Ramos (cell line): ENCODE data around the gene TMEM258.

Experiments used
- in situ Hi-C: fragments of 300-500 bp; cut with MboI; formaldehyde crosslinking; loops from one replicate; pipeline ENCODE4 v1.14.3; 2022; ENCODE audit warnings: low sequenced_read_pairs; ENCODE audit not compliant: unreplicated experiment

TMEM258 gene

DNA sequence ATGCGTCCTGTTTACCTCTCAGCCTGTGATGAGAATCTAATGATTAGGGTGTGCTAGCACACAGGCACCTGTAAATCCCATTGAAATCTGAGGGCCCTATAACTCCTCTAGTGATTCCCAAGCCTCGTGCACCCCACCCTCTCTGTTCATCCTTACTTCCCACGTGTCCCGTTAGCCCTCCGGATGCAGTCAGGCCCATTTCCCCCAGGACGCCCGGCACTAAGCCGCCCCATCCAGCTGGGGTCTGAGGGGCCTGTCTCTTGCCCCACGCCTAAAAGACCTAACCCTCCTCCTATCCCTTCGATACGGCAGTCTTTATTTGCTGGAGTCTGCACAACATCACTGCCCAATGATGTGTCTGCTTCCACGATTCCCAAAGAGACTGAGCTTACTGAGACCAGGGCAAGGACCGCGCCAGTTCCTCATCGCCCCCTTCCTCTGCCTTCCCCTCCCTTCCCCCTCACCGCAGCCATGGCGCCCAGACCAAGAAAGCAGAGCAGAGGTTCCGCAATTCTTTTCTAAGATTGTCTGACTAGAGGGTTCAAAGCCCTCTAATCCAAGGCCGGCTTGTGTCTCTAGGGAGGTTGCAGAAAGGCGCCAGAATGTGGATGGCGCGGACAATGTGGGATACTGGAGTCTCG, 34.7 kb upstream of the TMEM258 start:
- in situ Hi-C loops: no loop called here

DNA sequence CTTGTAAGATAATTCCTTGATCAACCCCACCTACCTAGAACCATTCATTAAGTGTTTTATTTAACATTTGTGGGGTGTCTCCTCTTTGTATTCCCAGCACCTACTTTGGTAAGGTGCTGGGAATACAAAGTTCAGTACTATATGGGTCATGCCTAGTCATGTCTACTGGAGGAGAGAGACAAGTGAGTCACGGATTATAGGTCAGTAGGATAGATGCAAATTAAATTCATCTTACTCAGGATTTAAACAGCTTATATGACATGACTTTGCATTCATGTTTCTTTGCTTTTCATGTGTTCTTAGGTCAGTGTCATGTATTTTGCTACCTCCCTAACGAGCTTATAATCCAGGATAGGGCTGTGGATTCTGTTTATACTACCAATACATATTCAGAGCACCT, 27.8 kb upstream of the TMEM258 start:
- in situ Hi-C loops: no loop called here

DNA sequence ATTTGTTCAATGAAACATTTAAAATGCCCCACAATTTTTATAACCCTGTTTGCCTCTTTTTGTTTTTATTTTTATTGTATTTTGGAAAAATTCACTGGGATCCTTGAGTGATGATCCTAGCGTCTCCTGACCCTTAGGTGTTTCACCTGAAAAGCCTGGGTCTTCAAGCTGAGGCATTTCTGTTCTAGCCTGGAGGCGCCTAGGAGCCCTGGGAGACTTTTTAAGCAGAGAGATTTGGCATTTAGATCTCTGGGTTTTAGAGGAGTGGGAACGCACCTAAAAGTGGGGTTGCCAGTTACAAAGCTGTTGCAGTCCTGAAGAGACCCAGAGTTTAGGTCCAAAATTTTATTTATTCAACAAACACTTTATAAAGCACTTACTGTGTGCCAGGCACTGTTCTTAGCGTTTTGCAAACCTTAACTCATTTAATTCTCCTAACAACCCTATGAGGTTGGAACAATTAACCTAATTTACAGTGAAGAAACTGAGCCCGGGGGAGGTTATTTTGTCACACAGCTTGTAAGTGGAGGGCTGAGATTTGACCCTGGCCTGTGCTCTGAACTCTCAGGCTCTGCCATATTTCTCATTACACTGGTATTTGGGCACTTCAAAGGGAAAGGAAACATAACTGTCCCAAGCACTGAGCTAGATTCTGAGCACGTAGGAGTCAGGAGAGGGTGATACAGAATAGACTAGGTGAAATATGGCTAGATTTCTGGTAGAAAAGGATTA, 25.2 kb upstream of the TMEM258 start:
- in situ Hi-C loops: no loop called here

DNA sequence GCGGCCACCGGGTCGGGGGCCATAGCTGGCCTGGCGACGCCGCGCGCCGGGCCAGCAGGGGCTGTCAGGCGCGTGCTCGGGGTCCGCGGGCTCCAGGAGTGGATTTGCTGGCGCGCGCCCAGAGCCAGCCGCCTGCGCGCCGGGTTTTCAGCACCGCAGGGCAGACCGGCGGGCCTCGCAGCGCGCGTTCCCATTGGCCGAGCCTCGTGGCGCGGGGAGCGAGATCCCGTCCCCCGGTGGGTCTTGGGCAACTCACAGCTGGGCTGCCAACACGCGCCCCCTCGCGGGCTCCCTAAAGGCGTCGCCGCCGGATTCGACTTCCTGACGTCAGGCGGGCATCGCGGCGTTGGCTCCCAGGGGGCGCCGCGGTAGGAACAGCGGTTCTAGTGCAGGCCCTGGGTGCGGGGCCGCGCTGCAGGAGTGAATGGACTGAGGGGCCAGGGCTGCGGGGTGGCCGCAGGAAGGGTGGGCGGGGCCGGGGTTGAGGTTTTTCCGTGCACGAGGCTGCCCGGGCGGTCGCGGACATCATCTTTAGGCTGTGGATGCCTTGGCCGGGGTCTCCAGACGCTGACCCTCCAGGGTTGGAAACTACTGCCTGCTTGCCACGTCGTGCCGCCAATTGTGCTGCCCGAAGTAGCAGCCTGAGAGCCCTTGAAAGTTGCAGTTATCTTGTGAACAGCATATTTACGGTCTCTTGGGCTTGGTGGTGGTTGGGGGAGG, 24.5 kb upstream of the TMEM258 start, which contains the start of gene FADS1:
FADS1 (minus strand) TSS at position 268 of the 720 bp plus-strand sequence; CDS start at position 194, 74 bp downstream.
- in situ Hi-C loops: no loop called here

DNA sequence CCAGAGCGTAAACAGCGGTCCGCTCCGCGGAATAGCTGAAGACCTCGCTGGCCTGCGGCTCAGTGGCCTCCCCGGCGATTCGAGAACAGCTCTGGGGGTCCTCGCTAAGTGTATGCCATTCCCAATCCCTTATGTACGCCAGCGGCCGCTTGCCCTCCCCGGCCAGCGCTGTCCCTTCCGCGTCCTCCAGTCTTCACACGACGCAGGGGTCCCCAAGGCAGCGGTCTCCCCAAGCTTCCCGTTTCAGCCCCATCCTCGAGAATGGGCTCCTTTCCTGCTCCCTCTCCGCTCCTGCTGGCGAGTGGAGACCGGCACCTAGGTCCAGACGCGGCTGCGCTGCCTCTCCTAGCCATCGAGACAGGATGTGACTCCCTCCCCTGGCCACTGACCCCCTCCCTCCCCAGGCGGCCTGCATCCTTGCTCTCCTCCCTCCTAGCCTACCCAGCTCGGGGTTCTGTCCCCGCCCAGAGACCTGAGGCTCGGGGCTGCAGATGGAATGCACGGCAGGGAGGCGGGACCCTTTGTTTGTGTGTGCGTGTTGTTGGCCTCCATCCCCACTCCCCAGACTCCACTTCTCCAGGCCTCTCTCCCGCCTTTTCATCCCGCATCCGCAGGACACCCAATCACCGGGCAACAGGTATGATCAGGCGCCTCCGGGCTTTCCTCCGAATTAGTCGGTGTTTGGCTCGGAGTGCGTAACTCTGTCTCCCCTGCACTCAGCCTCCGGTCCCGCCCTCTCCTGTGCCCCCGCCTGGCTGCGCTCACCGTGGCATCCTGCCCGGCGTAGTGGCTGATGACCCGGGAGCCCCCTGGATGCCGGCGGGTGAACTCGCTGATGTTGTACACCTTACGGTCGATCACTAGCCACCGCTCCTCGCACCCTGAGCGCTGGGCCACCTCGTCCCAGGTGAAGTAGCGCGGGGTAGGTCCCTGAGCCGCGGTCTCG, 23.7 kb upstream of the TMEM258 start:
- in situ Hi-C loops: no loop called here

DNA sequence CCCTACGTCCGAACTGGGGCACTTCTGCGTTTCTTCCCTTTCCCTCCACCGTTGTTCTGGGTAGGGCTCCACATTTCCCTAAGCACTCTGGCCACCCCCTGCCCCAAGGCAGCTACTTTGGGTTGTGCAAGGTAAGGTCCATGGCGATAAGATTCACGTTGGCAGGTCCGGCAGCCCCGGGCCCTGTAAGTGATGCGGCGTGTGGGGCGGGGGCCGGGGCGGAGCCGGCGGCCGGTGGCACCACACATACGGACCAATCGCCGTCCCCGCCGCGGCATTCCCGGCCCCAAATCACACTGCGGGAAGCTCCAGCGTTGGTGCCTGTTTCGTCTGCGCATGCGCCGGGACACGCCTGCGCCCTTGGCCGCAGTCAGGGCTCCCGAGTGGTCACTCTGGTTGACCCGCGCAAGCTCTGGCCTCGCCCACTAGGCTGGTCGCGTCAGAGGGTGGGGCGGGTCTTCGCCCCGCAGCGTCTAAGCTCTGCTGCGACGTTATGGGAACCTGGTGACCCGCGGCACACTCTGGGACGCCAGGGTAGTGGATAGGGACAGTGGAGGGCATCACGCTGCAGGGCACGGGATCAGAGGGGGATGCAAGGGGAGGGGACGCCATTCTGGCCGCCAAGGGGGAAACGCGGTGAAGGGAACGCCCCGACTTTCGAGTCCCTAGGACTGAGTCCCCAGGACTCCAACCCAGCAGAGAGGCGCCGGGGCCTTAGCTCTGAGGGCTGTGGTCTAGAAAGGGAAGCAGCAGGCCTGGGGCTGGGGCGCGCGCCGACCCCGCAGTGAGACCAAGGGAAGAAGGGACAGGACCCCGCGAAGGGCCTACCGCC, 22.8 kb upstream of the TMEM258 start:
- in situ Hi-C loops: no loop called here

DNA sequence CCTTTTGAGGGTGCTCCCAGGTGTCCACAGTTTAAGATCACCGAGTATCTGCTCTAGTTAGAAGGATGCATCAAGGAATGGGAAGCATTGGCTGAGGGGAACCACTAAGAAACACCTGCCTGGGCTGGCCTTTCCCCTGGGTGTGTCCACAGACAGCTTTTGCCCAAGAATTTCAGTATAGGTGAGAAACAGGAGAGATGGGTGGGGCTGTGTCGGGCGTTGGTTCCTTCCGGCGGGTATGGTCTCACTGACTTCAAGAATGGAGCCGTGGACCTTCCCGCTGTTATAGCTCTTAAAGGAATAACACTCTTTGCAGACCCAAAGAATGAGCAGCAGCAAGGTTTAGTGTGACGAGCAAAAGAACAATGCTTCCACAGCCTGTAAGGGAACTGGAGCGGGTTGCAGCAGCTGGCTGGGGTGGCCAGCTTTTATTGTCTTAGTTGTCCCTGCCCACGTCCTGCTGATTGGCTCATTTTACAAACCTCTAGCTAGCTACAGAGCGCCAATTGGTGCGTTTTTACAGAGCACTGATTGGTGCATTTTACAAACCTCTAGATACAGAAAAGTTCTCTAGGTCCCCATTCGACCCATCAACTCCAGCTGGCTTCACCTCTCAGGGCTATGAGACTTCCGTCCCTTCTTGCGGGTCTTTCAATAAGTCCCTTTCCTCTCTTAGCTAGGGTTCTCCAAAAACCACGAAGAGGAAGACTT, 22.0 kb upstream of the TMEM258 start:
- in situ Hi-C loops: no loop called here

DNA sequence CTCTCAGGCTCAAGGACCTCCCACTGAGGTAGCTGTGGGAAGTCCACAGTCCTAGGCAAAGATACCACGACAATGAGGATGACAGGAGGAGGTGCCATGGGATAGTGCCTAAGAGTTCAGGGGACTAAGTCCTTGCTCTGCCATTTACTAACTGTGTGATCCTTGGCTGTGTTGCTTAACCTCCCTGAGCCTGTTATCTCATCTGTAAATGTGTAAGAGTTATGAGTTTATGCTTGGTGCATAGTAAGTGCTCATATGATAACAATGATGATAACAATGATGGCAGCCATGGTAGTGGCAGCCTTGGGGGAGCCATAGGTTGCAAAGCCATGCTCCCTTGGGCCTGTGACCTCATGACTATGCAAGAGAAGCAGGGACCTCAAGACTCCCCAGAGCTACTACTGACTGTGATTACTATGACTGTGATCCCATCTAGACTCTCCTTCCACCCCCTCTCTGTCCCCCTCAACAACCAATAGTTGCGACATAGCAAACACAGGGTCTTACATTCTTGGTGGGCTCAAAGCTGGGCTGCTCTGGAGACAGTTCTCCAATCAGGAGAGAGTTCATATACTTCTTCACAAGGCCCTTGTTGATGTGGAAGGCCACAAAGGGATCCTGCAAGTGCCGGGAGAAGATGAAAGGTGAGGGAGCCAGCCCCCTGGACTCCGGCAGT, 20.5 kb upstream of the TMEM258 start:
- in situ Hi-C loops: no loop called here

DNA sequence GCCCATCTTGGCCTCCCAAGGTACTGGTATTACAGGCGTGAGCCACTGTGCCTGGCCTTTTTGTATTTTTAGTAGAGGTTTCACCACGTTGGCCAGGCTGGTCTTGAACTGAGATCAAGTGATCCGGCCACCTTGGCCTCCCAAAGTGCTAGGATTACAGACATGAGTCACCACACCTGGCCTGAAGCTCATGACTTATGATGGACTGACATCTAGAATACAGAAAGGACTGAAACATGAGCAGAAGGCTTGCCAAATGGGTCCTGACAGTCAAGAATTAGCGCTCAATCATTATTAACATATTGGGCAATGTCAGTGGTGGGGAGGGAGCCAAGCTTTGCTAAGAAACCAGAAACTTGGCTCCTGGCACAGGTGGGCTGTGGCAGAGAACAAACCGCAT, 19.4 kb upstream of the TMEM258 start:
- in situ Hi-C loops: no loop called here

DNA sequence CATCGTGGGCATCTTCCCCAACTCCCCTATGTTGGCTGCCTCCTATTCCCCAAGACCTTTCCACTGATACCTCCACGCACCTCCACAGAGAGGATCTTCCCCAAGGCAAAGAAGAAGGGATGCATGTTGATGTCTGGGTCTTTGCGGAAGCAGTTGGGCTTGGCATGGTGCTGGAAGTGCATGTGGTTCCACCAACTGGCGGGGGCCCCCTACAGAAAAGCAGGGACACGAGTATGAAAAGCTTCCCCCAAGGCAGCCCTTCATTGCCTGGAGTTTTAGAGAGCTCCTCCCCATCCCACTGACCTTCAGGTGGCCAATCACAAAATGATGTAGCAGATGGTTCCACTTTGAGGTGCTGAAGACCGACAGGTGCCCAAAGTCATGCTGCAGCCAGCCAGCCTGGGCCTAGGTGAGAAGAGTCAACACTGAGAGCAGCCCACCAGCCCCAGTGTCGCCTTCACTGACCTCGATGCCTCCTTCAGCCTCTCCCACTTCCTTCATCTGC, 18.3 kb upstream of the TMEM258 start:
- in situ Hi-C loops: no loop called here

DNA sequence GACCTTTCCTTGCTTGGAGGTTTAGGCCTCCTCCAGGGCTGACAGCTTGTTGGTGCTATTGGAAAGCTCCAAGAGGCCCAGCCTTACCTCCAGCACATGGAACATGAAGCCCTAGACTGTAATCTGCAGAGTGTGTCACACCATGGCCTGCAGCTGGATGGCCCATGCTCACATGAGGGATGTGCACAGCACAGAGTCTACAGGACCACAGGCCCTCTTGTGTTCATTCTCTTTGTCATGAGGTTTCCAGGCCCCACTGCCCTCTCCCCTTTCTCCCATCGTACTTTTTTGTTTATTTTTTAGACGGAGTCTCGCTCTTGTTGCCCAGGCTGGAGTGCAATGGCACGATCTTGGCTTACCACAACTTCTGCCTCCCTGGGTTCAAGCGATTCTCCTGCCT, 14.4 kb upstream of the TMEM258 start:
- in situ Hi-C loops: no loop called here

DNA sequence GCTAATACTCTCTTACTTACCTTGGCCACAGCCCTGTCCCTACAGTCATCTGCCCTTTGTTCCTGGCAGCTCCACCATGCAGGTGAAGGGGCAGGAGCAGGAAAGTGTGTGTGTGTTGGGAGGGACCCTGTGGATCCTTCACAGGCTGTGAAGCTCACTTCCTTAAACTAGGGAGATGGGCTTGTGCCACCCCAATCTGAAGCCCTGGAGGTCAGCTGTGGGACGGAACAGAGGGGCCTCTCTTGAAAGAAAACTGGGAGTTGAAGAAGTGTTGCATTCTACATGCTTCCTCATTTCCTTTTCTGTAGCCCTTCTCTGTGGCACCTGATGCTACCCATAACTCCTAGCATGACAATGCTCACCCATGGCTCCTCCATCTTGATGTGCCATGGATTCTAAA, 12.7 kb upstream of the TMEM258 start:
- in situ Hi-C loops: no loop called here

DNA sequence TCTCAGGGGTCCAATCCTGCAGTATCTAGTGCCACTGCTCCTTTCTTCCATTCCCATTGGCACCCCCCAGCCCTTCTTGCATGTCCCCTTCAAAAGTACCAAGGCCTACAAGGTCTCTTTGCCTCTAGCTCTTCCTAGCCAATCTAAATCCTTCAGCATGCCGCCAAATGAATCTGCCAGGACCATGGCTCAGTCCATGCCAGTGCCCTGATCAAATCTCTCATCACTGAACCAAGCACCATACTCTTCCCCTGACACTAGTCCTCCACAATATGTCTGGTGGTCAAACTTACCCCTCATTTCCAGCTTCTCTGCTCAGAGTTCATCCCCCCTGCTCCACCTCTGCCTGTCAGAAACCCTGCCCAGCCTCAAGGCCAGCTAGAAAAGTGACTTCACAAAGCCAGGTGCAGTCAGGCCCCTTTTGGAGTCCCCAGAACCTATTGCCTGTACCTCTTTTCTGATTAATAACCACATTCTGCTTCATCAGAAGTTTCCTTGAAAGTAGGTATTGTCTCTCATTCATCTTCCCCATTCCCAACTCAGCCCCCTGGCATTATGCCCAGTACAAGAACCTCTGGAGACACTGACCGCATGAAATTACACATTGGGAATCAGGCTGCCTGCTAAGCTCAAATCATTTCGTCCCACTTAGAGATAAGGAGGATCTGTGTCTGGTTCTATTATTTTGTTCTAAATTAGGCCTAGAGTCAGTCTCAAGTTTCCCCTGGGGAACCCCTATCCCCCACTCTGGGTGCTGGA, 11.7 kb upstream of the TMEM258 start:
- in situ Hi-C loops: no loop called here

DNA sequence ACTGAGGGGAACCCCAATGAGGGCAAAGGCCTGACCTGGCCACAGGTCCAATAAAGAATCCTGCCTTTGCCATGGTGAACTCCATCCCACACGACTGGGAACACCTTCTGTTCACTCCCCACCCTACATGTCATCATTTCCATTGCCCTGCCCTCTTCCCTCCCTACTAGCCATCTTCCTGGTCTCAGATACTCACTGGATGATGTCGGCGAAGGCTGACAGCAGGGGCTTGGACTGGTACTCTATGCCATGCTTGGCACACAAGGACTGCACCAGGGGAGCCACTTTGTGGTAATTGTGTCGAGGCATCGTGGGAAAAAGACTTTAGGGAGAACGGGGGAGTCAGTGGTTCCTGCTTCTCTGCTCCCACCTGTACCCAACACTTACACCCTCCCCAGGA, 10.2 kb upstream of the TMEM258 start:
- in situ Hi-C loops: no loop called here

DNA sequence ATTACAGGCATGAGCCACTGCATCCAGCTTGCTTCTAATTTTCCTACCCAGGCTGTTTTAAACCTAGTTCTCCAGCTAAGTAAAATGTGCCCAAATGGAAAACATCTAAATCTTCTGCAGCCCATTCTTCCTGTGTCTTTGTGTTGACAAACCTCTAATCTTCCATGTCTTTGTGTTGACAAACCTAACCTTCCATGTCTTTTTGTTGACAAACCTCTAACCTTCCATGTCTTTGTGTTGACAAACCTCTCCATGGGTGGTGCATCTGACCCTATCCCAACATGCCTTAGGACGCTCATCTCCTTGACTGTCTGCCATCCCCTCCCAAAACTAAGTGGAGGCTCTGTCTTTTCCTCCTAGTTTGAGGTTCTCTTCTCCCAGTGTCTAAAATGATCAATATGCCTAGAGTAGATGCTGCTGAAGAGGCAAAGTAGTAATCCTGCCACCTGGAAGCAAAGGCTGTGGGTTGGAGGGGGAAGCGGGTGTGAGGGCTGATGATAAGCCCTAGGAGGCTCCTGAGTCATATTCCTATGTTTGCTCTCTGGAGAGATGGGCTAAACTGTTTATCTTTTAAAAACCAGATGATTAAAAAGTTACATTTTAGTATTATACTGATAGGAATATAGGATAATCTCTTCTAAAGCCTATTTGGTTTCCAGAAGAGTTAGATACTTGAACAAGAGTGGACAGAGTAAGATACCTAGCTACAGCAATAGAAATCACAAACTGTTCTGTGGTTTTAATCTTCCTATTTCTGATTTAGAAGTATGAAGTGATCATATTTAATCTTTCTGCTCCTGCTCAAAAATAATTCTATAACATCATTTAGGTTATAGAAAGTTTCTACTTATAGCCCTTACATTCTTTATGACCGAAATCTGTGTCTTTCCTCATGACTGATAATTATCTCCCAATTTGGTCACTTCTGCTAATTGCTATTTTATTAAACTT, 8.2 kb upstream of the TMEM258 start:
- in situ Hi-C loops: no loop called here

DNA sequence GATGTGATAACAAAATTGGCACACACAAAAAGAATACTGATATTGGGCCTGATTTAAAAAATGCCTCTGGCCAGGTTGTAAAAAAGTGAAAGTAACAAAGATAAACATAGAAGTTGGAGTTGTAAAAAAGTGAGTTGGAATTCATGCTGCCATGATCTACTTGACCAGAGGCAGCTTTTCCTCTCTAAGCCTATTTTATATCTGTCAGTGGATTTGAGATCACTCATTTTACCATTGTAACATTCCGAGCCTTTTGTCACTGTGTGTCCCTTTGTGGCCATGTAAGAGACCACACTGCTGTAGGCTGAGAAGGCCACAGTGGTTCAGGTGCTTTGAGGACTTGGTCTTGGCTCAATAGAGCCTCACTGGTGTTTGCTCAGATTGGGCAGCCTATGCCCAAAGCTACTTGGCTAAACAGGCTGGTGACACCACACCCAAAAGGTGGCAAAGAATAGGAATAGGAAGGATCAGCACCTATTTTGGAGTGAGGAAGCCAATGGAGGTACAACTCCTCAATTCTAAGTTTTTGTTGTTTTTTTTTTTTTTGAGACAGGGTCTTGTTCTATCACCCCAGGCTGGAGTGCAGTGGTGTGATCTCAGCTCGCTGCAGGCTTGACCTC, 7.4 kb upstream of the TMEM258 start:
- in situ Hi-C loops: no loop called here
